Endothelial cell of umbilical vein (primary cell): ENCODE measurements around the gene CADPS.

Experiments used
- EZH2 ChIP-seq: IDR thresholded peaks from 2 replicates; pipeline ENCODE4 v1.6.1; 2012; ENCODE audit warnings: borderline replicate concordance, low read depth, mild to moderate bottlenecking, moderate library complexity, low read length, inconsistent platforms; ENCODE audit not compliant: severe bottlenecking
- FOS ChIP-seq: IDR thresholded peaks from 2 replicates; pipeline ENCODE4 v1.6.1; 2011; ENCODE audit warnings: mild to moderate bottlenecking, low read length, moderate library complexity, borderline replicate concordance; ENCODE audit not compliant: insufficient read depth
- GATA2 ChIP-seq: IDR thresholded peaks from 2 replicates; pipeline ENCODE4 v1.7.0; 2011; ENCODE audit warnings: low read depth, mild to moderate bottlenecking, moderate library complexity, mixed read lengths, low read length; ENCODE audit not compliant: insufficient read length, insufficient read depth
- MAX ChIP-seq: IDR thresholded peaks from 2 replicates; pipeline ENCODE4 v1.6.1; 2011; ENCODE audit not compliant: insufficient read depth, insufficient read length
- POLR2A ChIP-seq: IDR thresholded peaks from 2 replicates; pipeline ENCODE4 v1.6.1; 2012; ENCODE audit warnings: low read depth, mild to moderate bottlenecking, control low read depth, low read length
- POLR2AphosphoS5 ChIP-seq: IDR thresholded peaks from 2 replicates; pipeline ENCODE4 v1.6.1; 2012; ENCODE audit warnings: low read depth, mild to moderate bottlenecking, control low read depth, low read length, moderate library complexity; ENCODE audit not compliant: insufficient read depth
- TF ChIP-seq, protein P1 (sequence below), 2 donors: IDR thresholded peaks; 1 replicate in 1 of 2; 2 replicates in 1 of 2; pipeline ENCODE4 v1.5.1; 2011; ENCODE audit warnings: low read length in 2 of 2, mild to moderate bottlenecking in 2 of 2, moderate library complexity in 2 of 2, control low read depth in 1 of 2, inconsistent platforms in 1 of 2, low read depth in 1 of 2; ENCODE audit not compliant: insufficient read depth in 1 of 2; ENCODE audit errors: extremely low read depth in 1 of 2

- TF ChIP-seq, protein P1, sequence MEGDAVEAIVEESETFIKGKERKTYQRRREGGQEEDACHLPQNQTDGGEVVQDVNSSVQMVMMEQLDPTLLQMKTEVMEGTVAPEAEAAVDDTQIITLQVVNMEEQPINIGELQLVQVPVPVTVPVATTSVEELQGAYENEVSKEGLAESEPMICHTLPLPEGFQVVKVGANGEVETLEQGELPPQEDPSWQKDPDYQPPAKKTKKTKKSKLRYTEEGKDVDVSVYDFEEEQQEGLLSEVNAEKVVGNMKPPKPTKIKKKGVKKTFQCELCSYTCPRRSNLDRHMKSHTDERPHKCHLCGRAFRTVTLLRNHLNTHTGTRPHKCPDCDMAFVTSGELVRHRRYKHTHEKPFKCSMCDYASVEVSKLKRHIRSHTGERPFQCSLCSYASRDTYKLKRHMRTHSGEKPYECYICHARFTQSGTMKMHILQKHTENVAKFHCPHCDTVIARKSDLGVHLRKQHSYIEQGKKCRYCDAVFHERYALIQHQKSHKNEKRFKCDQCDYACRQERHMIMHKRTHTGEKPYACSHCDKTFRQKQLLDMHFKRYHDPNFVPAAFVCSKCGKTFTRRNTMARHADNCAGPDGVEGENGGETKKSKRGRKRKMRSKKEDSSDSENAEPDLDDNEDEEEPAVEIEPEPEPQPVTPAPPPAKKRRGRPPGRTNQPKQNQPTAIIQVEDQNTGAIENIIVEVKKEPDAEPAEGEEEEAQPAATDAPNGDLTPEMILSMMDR (IDR thresholded peaks at IDR 0.05; ENCODE audit: extremely low read depth in 1 of 2, insufficient read depth in 1 of 2, low read depth in 1 of 2, low read length in 2 of 2) = no peak
- no peak for TF ChIP-seq EZH2
- TF ChIP-seq POLR2A = no peak
- TF ChIP-seq GATA2 = no peak
- TF ChIP-seq FOS = no peak
- no peak for TF ChIP-seq MAX
- no peak for TF ChIP-seq POLR2AphosphoS5
These were observed 514.0 kb downstream of the CADPS start for GRCh38 chr3:62361261-62361660.
